Naive thymus-derived CD4-positive, alpha-beta T cell (primary cell): ENCODE measurements around the gene SYP. TPM values are rescaled to one million over a fixed set of nuclear protein-coding genes. Genes with fewer than 3 reads are reported as not detected.

Experiments
- ATAC-seq: fragments of 150-1000 bp; cut with Tn5 transposase; 2 replicates; pipeline ENCODE4 v1.10.0; 2021; ENCODE audit warnings: mild to moderate bottlenecking, moderate library complexity
- CTCF ChIA-PET: fragments of 350-600 bp; sonication (Branson Sonifier 250); formaldehyde crosslinking; loops from one replicate; lab custom pipeline; 2021; ENCODE audit warnings: antibody characterized with exemption; lab: Charles Lee
- POLR2A ChIA-PET: fragments of 350-600 bp; sonication (Branson Sonifier 250); formaldehyde crosslinking; loops from one replicate; lab custom pipeline; 2021; ENCODE audit warnings: antibody characterized with exemption, inconsistent platforms; lab: Charles Lee
- DNase-seq, 9 donors: peaks; one replicate each; pipeline versions ENCODE4 v3.0.0 to v3.0.0-alpha.2; 2020 to 2022; ENCODE audit warnings: mixed read lengths in 1 of 9
- H3K27ac ChIP-seq: one replicate; pipeline ENCODE4 v1.7.0; 2013; ENCODE audit warnings: mild to moderate bottlenecking, low read depth, low read length, moderate library complexity
- H3K27me3 ChIP-seq, 2 donors: one replicate each; pipeline ENCODE4 v1.7.0; 2013; ENCODE audit warnings: low read length in 2 of 2, mild to moderate bottlenecking in 2 of 2, moderate library complexity in 2 of 2; ENCODE audit not compliant: control insufficient read depth in 2 of 2, insufficient read depth in 2 of 2
- H3K36me3 ChIP-seq, 3 experiments: 1 replicate in 2 of 3; 2 replicates in 1 of 3; pipeline ENCODE4 v1.7.0; 2013; ENCODE audit warnings: low read length in 3 of 3, mild to moderate bottlenecking in 3 of 3, moderate library complexity in 1 of 3; ENCODE audit not compliant: insufficient read depth in 3 of 3, control insufficient read depth in 2 of 3
- H3K4me1 ChIP-seq, 2 donors: one replicate each; pipeline ENCODE4 v1.7.0; 2013; ENCODE audit warnings: low read length in 2 of 2, mild to moderate bottlenecking in 2 of 2, moderate library complexity in 1 of 2; ENCODE audit not compliant: control insufficient read depth in 2 of 2, insufficient read depth in 2 of 2
- H3K4me3 ChIP-seq: 2 replicates; pipeline ENCODE4 v1.7.0; 2013; ENCODE audit warnings: mild to moderate bottlenecking, low read length
- H3K9me3 ChIP-seq, 3 experiments: 1 replicate in 2 of 3; 2 replicates in 1 of 3; pipeline ENCODE4 v1.7.0; 2013; ENCODE audit warnings: low read length in 3 of 3; ENCODE audit not compliant: control insufficient read depth in 2 of 3
- H3K27ac Mint-ChIP-seq, 9 donors: one replicate each; pipeline ENCODE4 v1.8.0; 2020 to 2022; ENCODE audit warnings: mixed read lengths in 9 of 9, mild to moderate bottlenecking in 8 of 9, moderate library complexity in 5 of 9, inconsistent platforms in 2 of 9
- H3K27me3 Mint-ChIP-seq, 5 donors: one replicate each; pipeline ENCODE4 v1.8.0; 2021 to 2022; ENCODE audit warnings: mixed read lengths in 5 of 5, mild to moderate bottlenecking in 1 of 5
- H3K36me3 Mint-ChIP-seq, 5 donors: one replicate each; pipeline ENCODE4 v1.8.0; 2020 to 2022; ENCODE audit warnings: mixed read lengths in 5 of 5, mild to moderate bottlenecking in 3 of 5, inconsistent platforms in 1 of 5
- H3K4me1 Mint-ChIP-seq, 7 donors: one replicate each; pipeline ENCODE4 v1.8.0; 2020 to 2022; ENCODE audit warnings: mixed read lengths in 7 of 7, mild to moderate bottlenecking in 3 of 7, inconsistent platforms in 1 of 7
- H3K4me3 Mint-ChIP-seq, 10 donors: one replicate each; pipeline ENCODE4 v1.8.0; 2020 to 2022; ENCODE audit warnings: mild to moderate bottlenecking in 10 of 10, mixed read lengths in 10 of 10, moderate library complexity in 6 of 10, inconsistent platforms in 2 of 10
- H3K9me3 Mint-ChIP-seq, 11 donors: one replicate each; pipeline ENCODE4 v1.8.0; 2020 to 2022; ENCODE audit warnings: mixed read lengths in 11 of 11, mild to moderate bottlenecking in 4 of 11, inconsistent platforms in 1 of 11, moderate library complexity in 1 of 11
- intact Hi-C, 2 donors: fragments of 100-400 bp; cut with micrococcal nuclease; formaldehyde crosslinking; loops; one replicate each; pipeline ENCODE4 v1.15.1; 2023
- polyA plus RNA-seq, 2 donors: library from polyadenylated mRNA; unstranded; fragments of 300-500 nt; fragmentation: Illumina TruSeq; gene quantifications; one replicate each; pipeline ENCODE4 v1.2.3, GENCODE V29; 2021
- total RNA-seq, 6 experiments: library from RNA in 5 of 6; stranded (reverse) in 5 of 6; gene quantifications; 1 replicate in 5 of 6; 2 replicates in 1 of 6; pipeline ENCODE4 v1.2.3 and lab custom pipeline; 2021 to 2026

Gene SYP
- total and polyA plus RNA-seq, 7 experiments from 2014 or later, result 0.26 to 2.2 (median 0.53) TPM

DNA sequence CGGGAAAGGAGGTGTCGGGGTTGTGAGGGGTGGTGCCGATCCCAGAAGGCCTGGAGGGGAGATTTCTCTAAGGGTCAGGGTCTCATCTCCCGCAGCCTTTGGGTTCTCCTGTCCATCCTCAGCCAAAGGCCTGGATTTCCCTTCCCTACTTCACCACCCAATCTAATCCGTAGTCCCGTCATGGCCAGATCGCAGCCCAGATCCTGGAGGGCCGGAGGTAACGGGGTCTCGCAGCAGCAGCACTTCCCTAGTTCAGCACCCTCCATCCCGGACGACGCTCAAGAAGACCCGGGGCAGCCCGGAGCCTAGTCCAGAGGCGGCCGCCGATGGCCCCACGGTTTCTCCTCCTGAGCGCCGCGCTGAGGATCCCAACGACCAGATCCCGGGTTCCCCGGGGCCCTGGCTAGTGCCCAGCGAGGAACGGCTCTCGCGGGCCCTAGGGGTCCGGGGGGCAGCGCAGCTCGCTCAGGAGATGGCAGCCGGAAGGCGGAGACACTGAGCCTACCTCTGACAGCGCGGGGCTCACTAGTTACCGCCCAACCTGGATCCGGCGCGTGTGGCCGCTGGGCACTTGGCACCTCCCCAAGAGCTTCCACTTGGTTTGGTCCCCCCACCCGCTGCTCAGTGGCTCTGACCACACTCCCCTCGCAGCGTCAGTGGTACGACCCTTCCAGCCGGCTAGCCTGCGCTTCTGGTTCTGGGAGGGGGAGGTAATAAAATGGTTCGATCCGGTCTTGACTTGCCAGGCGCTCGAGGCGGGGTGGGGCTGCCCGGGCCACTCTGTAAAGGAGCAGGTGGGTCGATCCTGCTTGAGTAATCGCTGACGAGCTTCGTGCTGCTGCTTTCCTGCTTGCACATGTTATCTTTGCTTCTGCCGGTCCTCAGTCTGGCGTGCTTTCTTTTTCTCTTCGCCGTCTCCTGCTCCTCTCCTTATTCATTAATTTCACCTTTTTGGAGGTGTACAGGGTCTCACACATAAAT, 33.8 kb downstream of the SYP start:
- Mint-ChIP-seq H3K36me3 (peaks cover 0 to 3% (median 0%) of the 10 kb centered on the region in 5 donors), H3K27ac (peak overlapping the region; percentile 91 to 96 (median 94)), H3K27me3 (no peaks in the 10 kb centered on the region), H3K4me3 (peak overlapping the region; percentile 84 to 93 (median 88)), H3K4me1 (peaks cover 13 to 38% (median 27%) of the 10 kb centered on the region in 7 donors), H3K9me3 (peaks cover 0 to 2% (median 0%) of the 10 kb centered on the region in 11 donors)
- DNase-seq, result peak; percentile 41 to 80 (median 63)
- Histone ChIP-seq H3K27me3 (no peaks in the 10 kb centered on the region), H3K36me3 (no peaks in the 10 kb centered on the region), H3K9me3 (no peaks in the 10 kb centered on the region), H3K4me1 (peaks cover 14 to 16% of the 10 kb centered on the region in 2 donors), H3K27ac (peak overlapping the region; percentile 76), H3K4me3 (peak overlapping the region; percentile 59)
- intact Hi-C loops, result loop anchor here (1.0 to 10.0 kb wide), 10 partner anchors 10 to 588 kb away; partner anchors contain the start of genes PQBP1 (in 2 of the 2), TIMM17B (in 2 of the 2), PPP1R3F (in 1 of the 2) and PRAF2 (in 1 of the 2)
- ChIA-PET CTCF (interaction anchor here (1.1 to 1.4 kb wide), 4 partner anchors 10 to 20 kb away, joined by 3 to 4 read pairs (median 4); partner anchors contain the start of gene PRICKLE3), POLR2A (interaction anchor here (0.6 to 2.8 kb wide), 8 partner anchors 9 to 629 kb away, joined by 3 to 23 read pairs (median 3); no protein-coding TSS in a partner anchor)
- ATAC-seq, result peak; percentile 69

DNA sequence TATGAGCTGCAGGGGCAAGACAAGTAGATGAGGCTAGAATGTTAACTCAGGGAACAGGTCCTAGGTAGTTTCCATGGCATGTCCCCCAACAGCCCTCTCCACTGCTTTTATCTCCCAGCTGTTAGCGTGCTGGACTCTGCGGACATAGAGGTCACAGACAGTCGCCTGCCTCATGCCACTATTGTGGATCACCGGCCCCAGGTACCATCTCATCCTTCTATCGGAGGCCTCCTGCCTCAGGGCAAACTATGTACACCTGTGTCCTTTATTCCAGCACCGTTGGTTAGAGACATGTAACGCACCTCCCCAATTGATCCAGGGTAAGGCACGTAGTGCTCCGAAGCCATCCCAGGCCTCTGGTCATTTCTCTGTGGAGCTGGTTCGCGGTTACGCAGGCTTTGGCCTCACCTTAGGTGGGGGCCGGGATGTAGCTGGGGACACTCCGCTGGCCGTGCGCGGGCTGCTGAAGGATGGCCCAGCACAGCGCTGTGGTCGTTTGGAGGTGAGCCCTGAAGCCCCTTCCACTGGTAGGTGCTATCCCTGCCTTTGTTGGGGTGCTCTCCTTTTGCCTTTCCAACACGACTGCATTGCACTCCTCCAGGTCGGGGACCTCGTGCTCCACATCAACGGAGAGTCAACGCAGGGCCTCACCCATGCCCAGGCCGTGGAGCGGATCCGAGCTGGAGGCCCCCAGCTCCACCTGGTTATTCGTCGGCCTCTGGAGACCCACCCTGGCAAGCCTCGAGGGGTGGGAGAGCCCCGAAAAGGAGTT, 35.2 kb downstream of the SYP start:
- ChIA-PET POLR2A (interaction anchor here (0.8 to 1.0 kb wide), 2 partner anchors 10 to 26 kb away, joined by 3 read pairs; no protein-coding TSS in a partner anchor), CTCF (interaction anchor here (0.8 to 1.2 kb wide), 2 partner anchors 9 to 10 kb away, joined by 3 read pairs; no protein-coding TSS in a partner anchor)
- Histone ChIP-seq H3K27me3 (no peaks in the 10 kb centered on the region), H3K9me3 (no peaks in the 10 kb centered on the region), H3K36me3 (no peaks in the 10 kb centered on the region), H3K4me3 (no peak overlapping the region), H3K27ac (no peak overlapping the region), H3K4me1 (peaks cover 14 to 16% of the 10 kb centered on the region in 2 donors)
- Mint-ChIP-seq H3K4me3 (peak overlapping the region; percentile 72 to 87 (median 80)), H3K27me3 (no peaks in the 10 kb centered on the region), H3K27ac (peak overlapping the region in 7 of 9 donors; percentile 79 to 97 (median 92)), H3K36me3 (peaks cover 0 to 3% (median 0%) of the 10 kb centered on the region in 5 donors), H3K4me1 (peaks cover 13 to 38% (median 27%) of the 10 kb centered on the region in 7 donors), H3K9me3 (peaks cover 0 to 2% (median 0%) of the 10 kb centered on the region in 11 donors)
- DNase-seq (no peak), ATAC-seq (no peak)
- intact Hi-C loops, result loop anchor here (5.0 to 10.0 kb wide), 3 partner anchors 90 to 713 kb away; partner anchors contain the start of genes PQBP1 (in 2 of the 2), TIMM17B (in 2 of the 2), PRAF2 (in 1 of the 2) and USP27X (in 1 of the 2)

DNA sequence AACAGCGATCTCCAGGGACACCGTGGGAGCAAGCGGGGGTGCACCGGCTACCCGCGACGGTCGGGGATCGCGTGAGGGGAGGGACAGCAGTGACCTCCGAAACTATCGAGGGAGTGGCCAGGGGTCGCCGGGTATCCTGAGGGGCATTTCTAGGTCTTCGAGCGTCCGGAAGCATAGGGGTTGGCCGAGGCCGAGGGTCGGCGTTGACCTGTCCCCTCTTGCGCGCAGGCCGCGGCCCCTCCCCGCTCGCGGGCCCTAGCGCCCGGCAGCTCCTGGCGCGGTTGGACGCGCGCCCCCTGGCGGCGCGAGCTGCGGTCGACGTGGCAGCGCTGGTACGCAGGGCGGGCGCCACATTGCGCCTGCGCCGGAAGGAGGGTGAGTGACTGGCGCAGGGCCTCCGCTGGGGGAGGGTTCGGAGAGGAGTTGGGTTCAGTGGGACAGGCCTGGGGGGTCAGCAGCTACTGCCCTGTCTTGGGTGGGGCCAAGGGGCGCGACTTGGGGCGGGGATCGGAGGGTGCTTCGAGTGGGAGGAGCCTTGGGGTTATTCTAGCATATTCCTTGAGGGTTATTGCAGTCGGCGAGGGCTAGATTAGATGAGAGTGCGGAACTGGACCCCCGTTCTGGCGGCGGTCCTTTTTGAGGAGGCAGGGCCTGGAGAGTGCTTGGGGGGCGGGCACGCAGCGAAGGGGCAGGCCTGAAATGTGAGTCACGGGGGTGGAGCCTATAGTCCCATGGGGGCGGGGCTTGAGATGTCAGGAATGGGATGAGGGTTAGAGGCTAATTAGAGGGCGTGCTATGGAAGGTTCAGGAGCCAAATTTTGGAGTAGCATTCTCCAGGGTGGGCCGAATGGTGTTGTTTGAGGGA, 36.2 kb downstream of the SYP start:
- peak overlapping the region; percentile 79 to 97 (median 92) for H3K27ac Mint-ChIP-seq
- peaks cover 0 to 3% (median 0%) of the 10 kb centered on the region in 5 donors for H3K36me3 Mint-ChIP-seq

DNA sequence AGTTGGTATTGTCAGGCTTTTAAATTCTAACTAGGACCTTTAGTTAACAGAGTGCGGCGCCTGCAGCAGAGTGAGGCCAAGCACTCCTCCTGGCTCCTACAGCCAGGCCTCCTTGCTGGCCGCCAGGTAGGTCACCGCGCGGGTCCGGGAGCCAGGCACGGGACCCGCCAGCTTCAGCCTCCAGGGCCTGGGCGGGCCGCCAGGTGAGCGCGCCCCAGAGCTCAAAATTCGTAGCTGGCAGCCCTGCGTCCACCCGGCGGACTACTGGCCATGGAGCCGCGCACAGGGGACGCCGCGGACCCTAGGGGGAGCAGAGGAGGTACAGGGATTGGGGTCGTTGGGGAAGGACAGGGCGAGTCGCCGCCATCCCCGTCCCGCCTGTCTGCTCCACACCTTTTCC, 37.4 kb downstream of the SYP start, which contains the start of gene MAGIX:
MAGIX (plus strand) TSS at position 139 of the 400 bp plus-strand sequence; CDS start at position 271, 132 bp downstream.
- H3K4me1 Mint-ChIP-seq, result peaks cover 11 to 29% (median 21%) of the 10 kb centered on the region in 7 donors
- H3K9me3 Mint-ChIP-seq, result peaks cover 0 to 2% (median 0%) of the 10 kb centered on the region in 11 donors
- H3K36me3 ChIP-seq, result no peaks in the 10 kb centered on the region
- ChIA-PET CTCF (no interaction called here), POLR2A (no interaction called here)
- ATAC-seq (no peak), DNase-seq (no peak)
- peak within 1 kb of the TSS; percentile 50 for H3K4me3 ChIP-seq
- intact Hi-C loops, result loop anchor here (1.0 to 10.0 kb wide), 6 partner anchors 10 to 715 kb away; partner anchors contain the start of genes GPKOW (in 2 of the 2), PQBP1 (in 2 of the 2), TIMM17B (in 2 of the 2) and PRAF2 (in 1 of the 2)
- H3K4me1 ChIP-seq, result peaks cover 10 to 13% of the 10 kb centered on the region in 2 donors
- H3K9me3 ChIP-seq, result no peaks in the 10 kb centered on the region
- H3K27me3 Mint-ChIP-seq, result peaks cover 0 to 2% (median 0%) of the 10 kb centered on the region in 5 donors
- no peaks in the 10 kb centered on the region for H3K27me3 ChIP-seq
- H3K36me3 Mint-ChIP-seq, result peaks cover 0 to 3% (median 0%) of the 10 kb centered on the region in 5 donors
- peak within 1 kb of the TSS; percentile 43 to 84 (median 72) for H3K4me3 Mint-ChIP-seq
- H3K27ac Mint-ChIP-seq, result peak within 1 kb of the TSS in 8 of 9 donors; percentile 6 to 92 (median 78)
- peak within 1 kb of the TSS; percentile 74 for H3K27ac ChIP-seq

More for the DNA sequence above, 36.2 kb downstream of the SYP start:
- intact Hi-C loops, result loop anchor here (1.0 to 10.0 kb wide), 6 partner anchors 9 to 714 kb away; partner anchors contain the start of genes GPKOW (in 2 of the 2), PQBP1 (in 2 of the 2), TIMM17B (in 2 of the 2) and PRAF2 (in 1 of the 2)
- peaks cover 0 to under 1% (median 0%) of the 10 kb centered on the region in 5 donors for H3K27me3 Mint-ChIP-seq
- H3K4me3 Mint-ChIP-seq, result peak overlapping the region; percentile 72 to 84 (median 81)
- ChIA-PET CTCF (interaction anchor here (0.6 to 1.2 kb wide), 3 partner anchors 9 to 93 kb away, joined by 3 to 4 read pairs (median 3); no protein-coding TSS in a partner anchor), POLR2A (interaction anchor here (1.1 kb wide), 1 partner anchor 9 kb away, joined by 3 read pairs; no protein-coding TSS in a partner anchor)
- DNase-seq, result peak; percentile 71 to 84 (median 80)
- Histone ChIP-seq H3K27me3 (no peaks in the 10 kb centered on the region), H3K4me3 (peak overlapping the region; percentile 50), H3K27ac (peak overlapping the region; percentile 74), H3K36me3 (no peaks in the 10 kb centered on the region), H3K4me1 (peaks cover 14 to 16% of the 10 kb centered on the region in 2 donors), H3K9me3 (no peaks in the 10 kb centered on the region)
- ATAC-seq, result peak; percentile 74
- peaks cover 0 to 2% (median 0%) of the 10 kb centered on the region in 11 donors for H3K9me3 Mint-ChIP-seq
- H3K4me1 Mint-ChIP-seq, result peaks cover 13 to 33% (median 26%) of the 10 kb centered on the region in 7 donors

DNA sequence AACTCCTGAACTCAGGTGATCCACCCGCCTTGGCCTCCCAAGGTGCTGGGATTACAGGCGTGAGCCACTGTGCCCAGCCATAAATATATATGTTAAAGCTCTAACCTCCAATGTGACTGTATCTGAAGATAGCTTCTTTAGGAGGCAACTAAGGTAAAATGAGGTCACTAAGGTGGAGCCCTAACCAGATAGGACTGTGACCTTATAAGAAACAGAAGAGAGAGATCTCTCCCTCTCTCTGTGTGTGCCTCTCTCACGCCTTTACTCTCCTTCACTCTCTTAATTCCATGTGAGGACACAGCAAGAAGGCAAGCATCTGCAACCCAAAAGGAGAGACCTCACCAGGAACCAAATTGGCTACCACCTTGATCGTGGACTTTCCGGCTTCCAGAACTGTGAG, 38.4 kb downstream of the SYP start:
- Histone ChIP-seq H3K27me3 (no peaks in the 10 kb centered on the region), H3K36me3 (no peaks in the 10 kb centered on the region), H3K4me1 (peaks cover 6 to 9% of the 10 kb centered on the region in 2 donors), H3K9me3 (no peaks in the 10 kb centered on the region), H3K4me3 (no peak overlapping the region), H3K27ac (no peak overlapping the region)
- intact Hi-C loops, result loop anchor here (2.0 to 10.0 kb wide), 4 partner anchors 39 to 716 kb away; partner anchors contain the start of genes PQBP1 (in 2 of the 2), TIMM17B (in 2 of the 2), GPKOW (in 1 of the 2) and PRAF2 (in 1 of the 2)
- DNase-seq (no peak), ATAC-seq (no peak)
- peaks cover 0 to 3% (median 0%) of the 10 kb centered on the region in 5 donors for H3K36me3 Mint-ChIP-seq
- CTCF ChIA-PET, result interaction anchor here (0.6 kb wide), 1 partner anchor 40 kb away, joined by 4 read pairs; no protein-coding TSS in a partner anchor
- H3K9me3 Mint-ChIP-seq, result peaks cover 0 to 2% (median 0%) of the 10 kb centered on the region in 11 donors
- H3K4me1 Mint-ChIP-seq, result peaks cover 7 to 22% (median 13%) of the 10 kb centered on the region in 7 donors
- peak overlapping the region in 1 of 9 donors; percentile 6 for H3K27ac Mint-ChIP-seq
- H3K4me3 Mint-ChIP-seq, result no peak overlapping the region
- POLR2A ChIA-PET, result interaction anchor here (0.7 kb wide), 1 partner anchor 588 kb away, joined by 3 read pairs; the partner anchor contains the start of gene RBM3
- peaks cover 0 to 2% (median 0%) of the 10 kb centered on the region in 5 donors for H3K27me3 Mint-ChIP-seq
